Non-pigmented ciliary epithelial cell (primary cell): ENCODE results near the gene SPAG8.

Experiments
- DNase-seq: peaks from one replicate; pipeline ENCODE4 v3.0.0-alpha.2; 2010; ENCODE audit warnings: low read depth

Gene SPAG8

GRCh38 chr9:35836595-35836994, 24.5 kb upstream of the SPAG8 start:
- no peak for DNase-seq

GRCh38 chr9:35835766-35836165, 23.7 kb upstream of the SPAG8 start:
- no peak for DNase-seq

GRCh38 chr9:35835216-35835632, 23.2 kb upstream of the SPAG8 start:
- no peak for DNase-seq

GRCh38 chr9:35834260-35835215, 22.5 kb upstream of the SPAG8 start:
- DNase-seq: no peak

- DNase-seq: no peak
These were observed 20.8 kb upstream of the SPAG8 start for GRCh38 chr9:35832814-35833213.

GRCh38 chr9:35831040-35831439, 19.0 kb upstream of the SPAG8 start:
- no peak for DNase-seq

- no peak for DNase-seq
These were observed 17.7 kb upstream of the SPAG8 start for GRCh38 chr9:35829764-35830096.

- DNase-seq: peak; percentile 54
These were observed 17.2 kb upstream of the SPAG8 start, which contains the start of gene TMEM8B for GRCh38 chr9:35829084-35829763. TSS of gene TMEM8B (plus strand) at chr9:35829228. CDS start at chr9:35829448, 220 bp downstream.

- DNase-seq: no peak
These were observed 16.6 kb upstream of the SPAG8 start, which contains the start of gene FAM221B for GRCh38 chr9:35828716-35829083. TSS of gene FAM221B (minus strand) at chr9:35828732. CDS start at chr9:35826161, 2,571 bp downstream.

- no peak for DNase-seq
These were observed 15.4 kb upstream of the SPAG8 start for GRCh38 chr9:35827486-35827885.

GRCh38 chr9:35826071-35826701, 14.1 kb upstream of the SPAG8 start:
- no peak for DNase-seq

GRCh38 chr9:35822926-35823325, 10.9 kb upstream of the SPAG8 start:
- DNase-seq: no peak

- DNase-seq: peak; percentile 43
These were observed 8.0 kb upstream of the SPAG8 start for GRCh38 chr9:35820076-35820475.

- no peak for DNase-seq
These were observed 6.3 kb upstream of the SPAG8 start for GRCh38 chr9:35818341-35818740.

- DNase-seq: no peak
These were observed 4.6 kb upstream of the SPAG8 start for GRCh38 chr9:35816708-35817107.

GRCh38 chr9:35814841-35815543, 2.9 kb upstream of the SPAG8 start, which contains the start of gene HINT2:
TSS of gene HINT2 (minus strand) at chr9:35815042. CDS start at chr9:35814979, 63 bp downstream.
- peak; percentile 96 for DNase-seq

- no peak for DNase-seq
These were observed 2.2 kb upstream of the SPAG8 start for GRCh38 chr9:35814106-35814840.

GRCh38 chr9:35813434-35814105, 1.5 kb upstream of the SPAG8 start:
- DNase-seq: no peak

GRCh38 chr9:35811381-35812024, 559 bp downstream of the SPAG8 start:
- DNase-seq: no peak

- DNase-seq: no peak
These were observed 1.9 kb downstream of the SPAG8 start for GRCh38 chr9:35810122-35810521.
